GM23248 (cell line): ENCODE measurements around the gene MRPL58.

Experiments
- EZH2 ChIP-seq: fragments of 200-600 bp; sonication (generic); IDR thresholded peaks from 2 replicates; pipeline ENCODE4 v1.6.1; 2018; ENCODE audit warnings: antibody characterized with exemption, mild to moderate bottlenecking; ENCODE audit not compliant: insufficient read depth, poor library complexity, severe bottlenecking
- EZH2phosphoT487 ChIP-seq: fragments of 200-600 bp; sonication (generic); IDR thresholded peaks from 2 replicates; pipeline ENCODE4 v1.6.1; 2018; ENCODE audit warnings: antibody characterized with exemption, moderate library complexity, mild to moderate bottlenecking, low read depth; ENCODE audit not compliant: insufficient read depth

DNA sequence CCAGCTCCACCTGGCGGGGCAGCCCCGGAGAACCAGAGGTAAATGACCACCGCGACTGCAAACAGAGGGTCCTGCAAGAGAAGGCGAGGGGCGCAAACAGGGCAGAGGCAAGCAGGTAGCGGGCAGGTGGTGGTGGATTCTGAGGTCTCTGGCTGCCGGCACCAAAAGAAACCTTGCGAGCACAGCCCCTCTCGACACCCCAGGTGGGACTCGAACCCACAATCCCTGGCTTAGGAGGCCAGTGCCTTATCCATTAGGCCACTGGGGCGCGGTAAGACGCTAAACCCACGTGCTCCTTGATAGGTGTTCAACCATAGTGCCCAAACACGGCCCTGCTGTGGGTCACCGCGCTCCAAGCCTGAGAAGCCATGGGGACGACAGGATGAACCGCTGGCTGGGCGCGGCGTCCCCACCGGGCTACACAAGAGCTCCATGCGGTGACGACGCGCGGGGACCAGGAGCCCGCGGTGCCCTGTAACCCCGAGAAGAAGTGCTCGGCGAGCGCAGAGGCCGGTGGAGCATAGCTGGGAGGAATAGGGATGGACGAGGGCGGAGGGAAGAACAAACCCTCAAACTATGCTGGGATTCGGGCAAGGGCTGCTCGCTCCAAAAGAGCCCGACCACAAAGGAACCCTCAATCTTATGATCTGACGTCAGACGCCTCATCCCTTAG, 21.9 kb downstream of the MRPL58 start:
- TF ChIP-seq EZH2phosphoT487 (no peak), EZH2 (no peak)
